Embryonic facial prominence (tissue), 1 donor: ENCODE results near the gene S100A1.
A peak's percentile ranks its signal among the peaks of the same experiment; 100 is the strongest.

ENCODE experiments used
- DNase-seq: peaks from one replicate; pipeline ENCODE4 v3.0.0-alpha.2; 2016; ENCODE audit errors: extremely low spot score

S100A1 gene

GRCh38 chr1:153610334-153610733, 17.9 kb upstream of the S100A1 start:
- peak; percentile 4 for DNase-seq

GRCh38 chr1:153610811-153611301, 17.4 kb upstream of the S100A1 start:
- DNase-seq, result peak; percentile 2

- peak; percentile 3 for DNase-seq
These were observed 16.9 kb upstream of the S100A1 start for GRCh38 chr1:153611356-153611755.

- DNase-seq, result peak; percentile 5
These were observed 16.0 kb upstream of the S100A1 start for GRCh38 chr1:153612111-153612754.

GRCh38 chr1:153612755-153613331, 15.4 kb upstream of the S100A1 start, which contains the start of gene S100A16:
Gene S100A16, minus strand, starts transcription at chr1:153613137. Its CDS starts 4,986 bp downstream, at chr1:153608151.
- DNase-seq, result peak; percentile 37

- no peak for DNase-seq
These were observed 14.8 kb upstream of the S100A1 start for GRCh38 chr1:153613406-153613805.

- DNase-seq, result no peak
These were observed 13.9 kb upstream of the S100A1 start for GRCh38 chr1:153614189-153614900.

GRCh38 chr1:153614906-153615305, 13.3 kb upstream of the S100A1 start:
- no peak for DNase-seq

- peak; percentile 3 for DNase-seq
These were observed 12.8 kb upstream of the S100A1 start for GRCh38 chr1:153615406-153615805.

- no peak for DNase-seq
These were observed 11.9 kb upstream of the S100A1 start, which contains the start of gene S100A14 for GRCh38 chr1:153616144-153616916. Gene S100A14, minus strand, starts transcription at chr1:153616325. Its CDS starts 467 bp downstream, at chr1:153615858.

- DNase-seq, result no peak
These were observed 11.3 kb upstream of the S100A1 start for GRCh38 chr1:153616917-153617311.

GRCh38 chr1:153617663-153618062, 10.6 kb upstream of the S100A1 start:
- no peak for DNase-seq

GRCh38 chr1:153619171-153619570, 9.1 kb upstream of the S100A1 start:
- DNase-seq, result no peak

- no peak for DNase-seq
These were observed 5.1 kb upstream of the S100A1 start for GRCh38 chr1:153623101-153623500.

GRCh38 chr1:153624965-153625611, 3.1 kb upstream of the S100A1 start:
- no peak for DNase-seq

- no peak for DNase-seq
These were observed 1.7 kb upstream of the S100A1 start for GRCh38 chr1:153626477-153626903.

- peak; percentile 65 for DNase-seq
These were observed 1.1 kb upstream of the S100A1 start, which contains the start of gene S100A13 for GRCh38 chr1:153626904-153627714. Gene S100A13, minus strand, starts transcription at chr1:153627505. Its CDS starts 1,033 bp downstream, at chr1:153626472.

GRCh38 chr1:153628638-153629342, 556 bp downstream of the S100A1 start:
- no peak for DNase-seq

- no peak for DNase-seq
These were observed 1.1 kb downstream of the S100A1 start for GRCh38 chr1:153629343-153629665.

- no peak for DNase-seq
These were observed 1.7 kb downstream of the S100A1 start for GRCh38 chr1:153629971-153630370.
